GM12878 (cell line): Measurements from ENCODE around the gene CHST8. TPM values are rescaled to one million over a fixed set of nuclear protein-coding genes. Genes with fewer than 3 reads are reported as not detected.

Source experiments
- ATAC-seq: fragments of 200-7000 bp; cut with Tn5 transposase; 3 replicates; pipeline ENCODE4 v1.9.1; 2020; ENCODE audit warnings: mild to moderate bottlenecking, moderate library complexity
- BruUV-seq: library from RNA; stranded (reverse); fragments of 400-500 nt; replicated peaks from 2 replicates; lab custom pipeline; 2021; lab: Mats Ljungman, UMichigan
- CTCF ChIA-PET: fragments of 300-600 bp; sonication (Branson Sonifier 250); formaldehyde crosslinking; extraction: SDS; loops from one replicate; lab custom pipeline; 2021; ENCODE audit warnings: inconsistent platforms; lab: Yijun Ruan, JAX
- POLR2A ChIA-PET: fragments of 350-600 bp; formaldehyde crosslinking; extraction: SDS; loops from one replicate; lab custom pipeline; 2021; ENCODE audit warnings: inconsistent platforms; lab: Charles Lee
- RAD21 ChIA-PET: fragments of 300-600 bp; sonication (Branson Sonifier 250); formaldehyde crosslinking; loops from one replicate; lab custom pipeline; 2023; ENCODE audit warnings: antibody characterized with exemption; ENCODE audit not compliant: unreplicated experiment; lab: Charles Lee
- SMC1A ChIA-PET: fragments of 300-600 bp; sonication (Branson Sonifier 250); formaldehyde crosslinking; loops from one replicate; lab custom pipeline; 2023; ENCODE audit not compliant: unreplicated experiment, uncharacterized antibody; lab: Charles Lee
- DNase-seq: peaks from one replicate; pipeline ENCODE4 v3.0.0-alpha.2; 2011; ENCODE audit warnings: low read depth, low spot score
- FAIRE-seq: peaks from 3 replicates; lab custom pipeline; 2011; peaks lifted over from hg19 to GRCh38; lab: Jason Lieb, UNC
- H2AFZ ChIP-seq: 2 replicates; pipeline ENCODE4 v1.6.0; 2011; ENCODE audit warnings: low read depth, low read length, control low read depth; ENCODE audit not compliant: control insufficient read depth
- H3K27ac ChIP-seq: 2 replicates; pipeline ENCODE4 v1.5.1; 2011; ENCODE audit warnings: control low read depth; ENCODE audit not compliant: control insufficient read depth, insufficient read depth
- H3K27me3 ChIP-seq, 2 experiments: replicated peaks in 1 of 2; 2 replicates each; pipeline versions ENCODE4 v1.6.0 to v1.6.1; 2011; ENCODE audit warnings: low read length in 1 of 2; ENCODE audit not compliant: control insufficient read depth in 2 of 2, insufficient read depth in 2 of 2
- H3K36me3 ChIP-seq, 2 experiments: 2 replicates each; pipeline ENCODE4 v1.5.1; 2011; ENCODE audit warnings: low read length in 1 of 2; ENCODE audit not compliant: control insufficient read depth in 2 of 2, insufficient read depth in 2 of 2
- H3K4me1 ChIP-seq: 2 replicates; pipeline ENCODE4 v1.6.1; 2011; ENCODE audit warnings: mild to moderate bottlenecking, low read length, moderate library complexity, mixed read lengths; ENCODE audit not compliant: control insufficient read depth, insufficient read depth
- H3K4me2 ChIP-seq: 2 replicates; pipeline ENCODE4 v1.6.0; 2011; ENCODE audit warnings: control low read depth; ENCODE audit not compliant: control insufficient read depth, insufficient read depth
- H3K4me3 ChIP-seq: fragments of 200-600 bp; sonication (generic); 2 replicates; pipeline ENCODE4 v1.5.1; 2016
- H3K79me2 ChIP-seq: 2 replicates; pipeline ENCODE4 v1.6.0; 2011; ENCODE audit warnings: low read length; ENCODE audit not compliant: control insufficient read depth, insufficient read depth
- H3K9ac ChIP-seq: 2 replicates; pipeline ENCODE4 v1.8.0; 2011; ENCODE audit warnings: low read length, control low read depth, mixed read lengths; ENCODE audit not compliant: control insufficient read depth, insufficient read depth
- H3K9me3 ChIP-seq: replicated peaks from 3 replicates; pipeline ENCODE4 v1.5.1; 2011; ENCODE audit warnings: mild to moderate bottlenecking, low read length; ENCODE audit not compliant: control insufficient read depth, insufficient read depth
- H4K20me1 ChIP-seq: 2 replicates; pipeline ENCODE4 v1.6.0; 2011; ENCODE audit not compliant: control insufficient read depth, insufficient read depth
- BCLAF1 ChIP-seq: fragments of 450-650 bp; IDR thresholded peaks from 2 replicates; pipeline ENCODE4 v1.6.1; 2017; ENCODE audit warnings: antibody characterized with exemption, mild to moderate bottlenecking, moderate library complexity
- BRCA1 ChIP-seq: IDR thresholded peaks from 2 replicates; pipeline ENCODE4 v1.6.1; 2011; ENCODE audit warnings: low read depth, low read length, improper control_type of control experiment
- CEBPZ ChIP-seq: fragments of 150-350 bp; IDR thresholded peaks from 2 replicates; pipeline ENCODE4 v1.6.1; 2016; ENCODE audit warnings: low read depth, low read length
- ESRRA ChIP-seq: IDR thresholded peaks from 2 replicates; pipeline ENCODE4 v1.6.1; 2012; ENCODE audit warnings: mild to moderate bottlenecking, low read length, improper control_type of control experiment
- IRF4 ChIP-seq: IDR thresholded peaks from 2 replicates; pipeline ENCODE4 v1.6.1; 2011; ENCODE audit warnings: low read depth, low read length
- MYC ChIP-seq: IDR thresholded peaks from 2 replicates; pipeline ENCODE4 v1.6.1; 2011; ENCODE audit warnings: mild to moderate bottlenecking, low read length, moderate library complexity, inconsistent platforms; ENCODE audit not compliant: insufficient read depth, insufficient replicate concordance, insufficient read length, severe bottlenecking
- NFXL1 ChIP-seq: fragments of 450-650 bp; IDR thresholded peaks from 2 replicates; pipeline ENCODE4 v1.6.1; 2017; ENCODE audit warnings: antibody characterized with exemption, mild to moderate bottlenecking, borderline replicate concordance
- NRF1 ChIP-seq: conservative IDR thresholded peaks from 2 replicates; pipeline ENCODE4 v1.6.1; 2011; ENCODE audit warnings: mild to moderate bottlenecking, low read depth, low read length, improper control_type of control experiment
- SMC3 ChIP-seq: IDR thresholded peaks from 2 replicates; pipeline ENCODE4 v1.6.1; 2011; ENCODE audit warnings: low read length, improper control_type of control experiment, borderline replicate concordance
- USF1 ChIP-seq: IDR thresholded peaks from 2 replicates; pipeline ENCODE4 v1.6.1; 2011; ENCODE audit warnings: borderline replicate concordance, low read depth, mild to moderate bottlenecking, moderate library complexity, mixed read lengths, low read length; ENCODE audit not compliant: insufficient read depth; ENCODE audit errors: extremely low read length
- WRNIP1 ChIP-seq: IDR thresholded peaks from 2 replicates; pipeline ENCODE4 v1.6.1; 2011; ENCODE audit warnings: low read depth, low read length, improper control_type of control experiment, borderline replicate concordance
- ZNF217 ChIP-seq: fragments of 450-650 bp; IDR thresholded peaks from 2 replicates; pipeline ENCODE4 v1.6.1; 2017; ENCODE audit warnings: antibody characterized with exemption, mild to moderate bottlenecking
- ZNF24 ChIP-seq: fragments of 450-650 bp; IDR thresholded peaks from 2 replicates; pipeline ENCODE4 v1.6.1; 2017; ENCODE audit warnings: antibody characterized with exemption, mild to moderate bottlenecking
- WGBS: methylation state at CpG from one replicate; pipeline ENCODE4 v1.1.6; 2016; ENCODE audit warnings: low lambda C conversion rate; ENCODE audit not compliant: insufficient replicate concordance, insufficient coverage; ENCODE audit errors: missing lambda C conversion rate; 5-methylcytosine and 5-hydroxymethylcytosine counted together
- in situ Hi-C: fragments of 300-500 bp; cut with MboI; formaldehyde crosslinking; loops from 9 replicates; pipeline ENCODE4 v1.14.3; 2018; ENCODE audit warnings: mixed read lengths
- intact Hi-C: fragments of 100-400 bp; cut with micrococcal nuclease; formaldehyde crosslinking; loops from one replicate; pipeline ENCODE4 v1.14.2; 2022; ENCODE audit not compliant: unreplicated experiment
- polyA plus RNA-seq, 11 experiments: library from polyadenylated mRNA; depleted of rRNA in 4 of 11; unstranded in 6 of 11; stranded (reverse) in 5 of 11; fragments of >200 nt; fragmentation: Nextera tagmentation in 4 of 11; fragmentation: Illumina TruSeq in 1 of 11; extraction: Ambion mirVana in 4 of 11; extraction: Trizol in 1 of 11; gene quantifications; 1 replicate in 1 of 11; 2 replicates in 10 of 11; pipeline versions ENCODE4 v1.2.1 to v1.2.3, GENCODE V29; 2011 to 2016; ENCODE audit warnings: inconsistent platforms in 2 of 11, missing spikeins in 2 of 11, low read depth in 1 of 11
- total RNA-seq, 4 experiments: library from RNA; depleted of rRNA in 3 of 4; stranded (reverse); fragments of >200 nt in 3 of 4; fragmentation: Illumina TruSeq in 1 of 4; extraction: Trizol in 1 of 4; gene quantifications; 2 replicates each; pipeline versions ENCODE4 v1.2.1 to v1.2.3, GENCODE V29; 2013 to 2021

Gene CHST8
- total and polyA plus RNA-seq, 10 of the 15 experiments (the other 5 are each of a cell fraction or from before 2014, with no cell fraction given): 0.06 TPM; not detected in 9

- 38% methylated on average over 34 of the region's 35 CpGs for WGBS
- Histone ChIP-seq H3K4me2 (no peak overlapping the region), H3K4me3 (no peak overlapping the region), H3K9me3 (no peaks in the 10 kb centered on the region), H3K36me3 (no peaks in the 10 kb centered on the region), H3K27me3 (no peaks in the 10 kb centered on the region; a peak in 2 of 4 replicates), H3K9ac (no peak overlapping the region), H3K27ac (no peak overlapping the region), H4K20me1 (no peaks in the 10 kb centered on the region), H3K4me1 (no peaks in the 10 kb centered on the region)
- POLR2A ChIA-PET: no interaction called here
- in situ Hi-C loops: no loop called here
- DNase-seq (no peak), FAIRE-seq (no peak), ATAC-seq (no peak)
- CTCF ChIA-PET: no interaction called here
- intact Hi-C loops: no loop called here
- SMC1A ChIA-PET: no interaction called here
- TF ChIP-seq USF1 (no peak), WRNIP1 (no peak), MYC (no peak), NFXL1 (no peak), ZNF24 (no peak), BCLAF1 (no peak), SMC3 (no peak), ZNF217 (no peak), IRF4 (no peak), BRCA1 (no peak), NRF1 (no peak), ESRRA (no peak), CEBPZ (no peak)
- TF ChIP-seq, all 136 proteins: peak for 0
- no peaks in the 10 kb centered on the region for H3K79me2 ChIP-seq
- no TSS peak for BruUV-seq
- H2AFZ ChIP-seq: no peak overlapping the region
- RAD21 ChIA-PET: no interaction called here
These were observed 704 bp downstream of the CHST8 start for GRCh38 chr19:33622505-33622808.
